Liver (tissue), 9 donors: ENCODE data around the gene TBC1D8B. TPM values are rescaled to one million over a fixed set of nuclear protein-coding genes. Genes with fewer than 3 reads are reported as not detected.
"Not testable (repeated sequence)": the region's sequence is repeated elsewhere in the genome, so short reads cannot be mapped to it uniquely, and the experiment has no call there.

Experiments used
- DNase-seq: peaks from one replicate; pipeline ENCODE4 v3.0.0-alpha.2; 2017; ENCODE audit warnings: low spot score
- H3K27ac ChIP-seq, 2 donors: one replicate each; pipeline ENCODE4 v1.7.0; 2013; ENCODE audit warnings: inconsistent platforms in 2 of 2, low read length in 2 of 2, control low read depth in 1 of 2, low read depth in 1 of 2, mild to moderate bottlenecking in 1 of 2
- H3K27me3 ChIP-seq, 4 donors: one replicate each; pipeline versions ENCODE4 v1.6.1 to v1.7.0; 2013; ENCODE audit warnings: low read length in 3 of 4, inconsistent platforms in 1 of 4, mild to moderate bottlenecking in 1 of 4, moderate library complexity in 1 of 4; ENCODE audit not compliant: control insufficient read depth in 4 of 4, insufficient read depth in 4 of 4
- H3K36me3 ChIP-seq, 4 donors: one replicate each; pipeline versions ENCODE4 v1.6.1 to v1.7.0; 2013; ENCODE audit warnings: low read length in 3 of 4, mild to moderate bottlenecking in 3 of 4, low read depth in 1 of 4, moderate library complexity in 1 of 4; ENCODE audit not compliant: control insufficient read depth in 4 of 4, insufficient read depth in 3 of 4
- H3K4me1 ChIP-seq, 4 donors: one replicate each; pipeline versions ENCODE4 v1.6.1 to v1.7.0; 2013; ENCODE audit warnings: low read length in 3 of 4, mild to moderate bottlenecking in 3 of 4, moderate library complexity in 1 of 4; ENCODE audit not compliant: control insufficient read depth in 4 of 4, insufficient read depth in 4 of 4
- H3K4me3 ChIP-seq, 3 donors: one replicate each; pipeline versions ENCODE4 v1.6.1 to v1.7.0; 2013; ENCODE audit warnings: low read length in 3 of 3, control low read depth in 1 of 3, low read depth in 1 of 3, mild to moderate bottlenecking in 1 of 3
- H3K9ac ChIP-seq, 2 donors: one replicate each; pipeline ENCODE4 v1.7.0; 2013; ENCODE audit warnings: low read length in 2 of 2, mild to moderate bottlenecking in 2 of 2, moderate library complexity in 2 of 2, control low read depth in 1 of 2, low read depth in 1 of 2
- H3K9me3 ChIP-seq, 4 donors: one replicate each; pipeline versions ENCODE4 v1.6.1 to v1.7.0; 2013; ENCODE audit warnings: low read length in 3 of 4; ENCODE audit not compliant: control insufficient read depth in 4 of 4
- FOXA1 ChIP-seq: IDR thresholded peaks from 2 replicates; pipeline ENCODE4 v1.6.1; 2016; ENCODE audit warnings: antibody characterized with exemption
- FOXA2 ChIP-seq: IDR thresholded peaks from 2 replicates; pipeline ENCODE4 v1.6.1; 2016; ENCODE audit warnings: antibody characterized with exemption
- GABPA ChIP-seq, 2 donors: IDR thresholded peaks in 1 of 2; conservative IDR thresholded peaks in 1 of 2; 2 replicates each; pipeline ENCODE4 v1.6.1; 2016; ENCODE audit warnings: antibody characterized with exemption in 2 of 2, mild to moderate bottlenecking in 1 of 2, moderate library complexity in 1 of 2
- HNF4A ChIP-seq, 2 donors: conservative IDR thresholded peaks; 2 replicates each; pipeline ENCODE4 v1.6.1; 2016; ENCODE audit warnings: antibody characterized with exemption in 2 of 2, mild to moderate bottlenecking in 2 of 2
- HNF4G ChIP-seq: IDR thresholded peaks from 2 replicates; pipeline ENCODE4 v1.6.1; 2016; ENCODE audit warnings: antibody characterized with exemption
- JUND ChIP-seq, 2 donors: IDR thresholded peaks; 2 replicates each; pipeline ENCODE4 v1.6.1; 2016; ENCODE audit warnings: antibody characterized with exemption in 2 of 2
- MAX ChIP-seq: IDR thresholded peaks from 2 replicates; pipeline ENCODE4 v1.6.1; 2016; ENCODE audit warnings: antibody characterized with exemption
- NR2F2 ChIP-seq: IDR thresholded peaks from 2 replicates; pipeline ENCODE4 v1.6.1; 2016; ENCODE audit warnings: antibody characterized with exemption
- RAD21 ChIP-seq, 2 donors: IDR thresholded peaks; 2 replicates each; pipeline ENCODE4 v1.6.1; 2016; ENCODE audit warnings: antibody characterized with exemption in 2 of 2, mild to moderate bottlenecking in 2 of 2
- REST ChIP-seq: IDR thresholded peaks from 2 replicates; pipeline ENCODE4 v1.6.1; 2016; ENCODE audit warnings: antibody characterized with exemption, mild to moderate bottlenecking
- RXRA ChIP-seq, 2 donors: IDR thresholded peaks; 2 replicates each; pipeline ENCODE4 v1.6.1; 2017 to 2018; ENCODE audit warnings: antibody characterized with exemption in 2 of 2, mild to moderate bottlenecking in 1 of 2
- SP1 ChIP-seq: IDR thresholded peaks from 2 replicates; pipeline ENCODE4 v1.6.1; 2018; ENCODE audit warnings: antibody characterized with exemption, mild to moderate bottlenecking
- YY1 ChIP-seq: IDR thresholded peaks from 2 replicates; pipeline ENCODE4 v1.6.1; 2016; ENCODE audit warnings: antibody characterized with exemption, mild to moderate bottlenecking
- WGBS: extraction: QIAGEN DNeasy Blood & Tissue Kit; methylation state at CpG from one replicate; pipeline ENCODE4 v1.1.7; 2013; 5-methylcytosine and 5-hydroxymethylcytosine counted together
- polyA plus RNA-seq, 2 donors: library from polyadenylated mRNA; stranded (reverse) in 1 of 2; unstranded in 1 of 2; fragments of 200-250 nt in 1 of 2; fragments of >200 nt in 1 of 2; fragmentation: Nextera tagmentation in 1 of 2; extraction: Ambion mirVana in 1 of 2; gene quantifications; one replicate each; pipeline versions ENCODE4 v1.2.1 to v1.2.3, GENCODE V29; 2013 to 2015
- total RNA-seq, 2 donors: library from RNA; depleted of rRNA; stranded (reverse); fragments of >200 nt; gene quantifications; one replicate each; pipeline ENCODE4 v1.2.3, GENCODE V29; 2014
- TF ChIP-seq, protein P1 (sequence below): IDR thresholded peaks from 2 replicates; pipeline ENCODE4 v1.6.1; 2016; ENCODE audit warnings: antibody characterized with exemption
- TF ChIP-seq, protein P2 (sequence below): IDR thresholded peaks from 2 replicates; pipeline ENCODE4 v1.6.1; 2016; ENCODE audit warnings: antibody characterized with exemption
- donor health status: healthy.
- donor health status: healthy.
- donor health status: healthy.
- donor health status: healthy.
- donor health status: healthy.

TBC1D8B gene
- total RNA-seq: 10 to 100 TPM in 1 of 2 donors, 1 to 10 TPM in 1; 5.6 to 12.1 TPM
- 1 to 10 TPM; 3.7 to 3.9 TPM for polyA plus RNA-seq

DNA sequence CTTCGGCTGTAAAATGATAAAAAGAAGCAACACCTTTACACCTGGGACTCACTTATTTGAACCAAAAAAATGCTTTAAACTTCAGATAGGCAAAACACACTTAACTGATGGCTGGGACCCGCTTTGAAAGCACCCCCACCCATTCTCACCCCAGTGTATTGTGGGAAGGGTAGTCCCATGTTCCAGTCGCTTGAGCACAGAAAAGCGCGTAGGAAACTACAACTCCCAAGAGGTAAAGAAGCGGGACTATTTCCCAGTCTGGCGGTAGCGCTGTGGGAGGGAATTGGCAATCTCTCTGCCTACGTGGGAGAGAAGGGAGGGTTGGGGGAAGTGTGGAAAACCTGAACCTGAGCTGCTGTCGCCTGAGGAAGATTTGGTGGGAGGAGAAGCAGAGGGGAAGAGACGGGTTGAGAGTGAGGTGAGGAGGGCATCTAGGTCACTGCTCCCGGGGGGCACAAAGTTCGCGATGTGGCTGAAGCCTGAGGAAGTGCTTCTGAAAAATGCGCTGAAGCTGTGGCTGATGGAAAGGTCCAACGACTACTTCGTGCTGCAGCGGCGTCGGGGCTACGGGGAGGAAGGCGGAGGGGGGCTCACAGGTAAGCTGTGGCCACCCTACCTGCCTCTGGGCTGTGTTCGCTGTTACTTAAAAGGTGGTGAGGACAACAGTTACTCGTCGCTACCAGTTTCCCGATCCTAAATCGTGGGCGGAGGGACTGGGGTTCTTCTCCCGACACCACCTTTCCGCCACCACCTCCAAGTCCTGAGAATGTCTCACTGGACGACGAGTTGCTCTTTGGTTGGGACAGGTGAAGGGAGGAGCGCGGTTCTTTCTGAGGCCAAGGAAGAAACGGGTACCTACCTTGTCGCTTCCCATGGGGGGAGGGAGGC, at the start of gene TBC1D8B:
Gene TBC1D8B (plus strand): TSS at position 286 of the 888 bp plus-strand sequence. CDS start 181 bp downstream, at position 467.
- Histone ChIP-seq H3K4me1 (peaks cover 0 to 11% (median 0%) of the 10 kb centered on the region in 4 donors), H3K4me3 (peak within 1 kb of the TSS; percentile 59 to 78 (median 76)), H3K9me3 (no peaks in the 10 kb centered on the region), H3K36me3 (no peaks in the 10 kb centered on the region), H3K27ac (peak within 1 kb of the TSS; percentile 65 to 79), H3K9ac (peak within 1 kb of the TSS; percentile 62 to 80), H3K27me3 (peaks cover 0 to 5% (median 0%) of the 10 kb centered on the region in 4 donors)
- peak; percentile 35 to 36 for TF ChIP-seq HNF4A (conservative IDR thresholded peaks at IDR 0.05)
- peak in 1 of 2 donors; percentile 6 for TF ChIP-seq RAD21 (IDR thresholded peaks at IDR 0.05)
- no peak for TF ChIP-seq REST
- TF ChIP-seq NR2F2: peak; percentile 29
- TF ChIP-seq HNF4G: no peak
- peak; percentile 41 for TF ChIP-seq SP1
- TF ChIP-seq, protein P1, sequence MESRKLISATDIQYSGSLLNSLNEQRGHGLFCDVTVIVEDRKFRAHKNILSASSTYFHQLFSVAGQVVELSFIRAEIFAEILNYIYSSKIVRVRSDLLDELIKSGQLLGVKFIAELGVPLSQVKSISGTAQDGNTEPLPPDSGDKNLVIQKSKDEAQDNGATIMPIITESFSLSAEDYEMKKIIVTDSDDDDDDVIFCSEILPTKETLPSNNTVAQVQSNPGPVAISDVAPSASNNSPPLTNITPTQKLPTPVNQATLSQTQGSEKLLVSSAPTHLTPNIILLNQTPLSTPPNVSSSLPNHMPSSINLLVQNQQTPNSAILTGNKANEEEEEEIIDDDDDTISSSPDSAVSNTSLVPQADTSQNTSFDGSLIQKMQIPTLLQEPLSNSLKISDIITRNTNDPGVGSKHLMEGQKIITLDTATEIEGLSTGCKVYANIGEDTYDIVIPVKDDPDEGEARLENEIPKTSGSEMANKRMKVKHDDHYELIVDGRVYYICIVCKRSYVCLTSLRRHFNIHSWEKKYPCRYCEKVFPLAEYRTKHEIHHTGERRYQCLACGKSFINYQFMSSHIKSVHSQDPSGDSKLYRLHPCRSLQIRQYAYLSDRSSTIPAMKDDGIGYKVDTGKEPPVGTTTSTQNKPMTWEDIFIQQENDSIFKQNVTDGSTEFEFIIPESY: peak; percentile 21
- peak; percentile 56 to 74 for TF ChIP-seq RXRA (IDR thresholded peaks at IDR 0.05)
- peak; percentile 27 for TF ChIP-seq MAX
- peak; percentile 54 for TF ChIP-seq YY1
- WGBS: under 1% methylated on average over 36 of the region's 36 CpGs
- peak; percentile 56 for DNase-seq

DNA sequence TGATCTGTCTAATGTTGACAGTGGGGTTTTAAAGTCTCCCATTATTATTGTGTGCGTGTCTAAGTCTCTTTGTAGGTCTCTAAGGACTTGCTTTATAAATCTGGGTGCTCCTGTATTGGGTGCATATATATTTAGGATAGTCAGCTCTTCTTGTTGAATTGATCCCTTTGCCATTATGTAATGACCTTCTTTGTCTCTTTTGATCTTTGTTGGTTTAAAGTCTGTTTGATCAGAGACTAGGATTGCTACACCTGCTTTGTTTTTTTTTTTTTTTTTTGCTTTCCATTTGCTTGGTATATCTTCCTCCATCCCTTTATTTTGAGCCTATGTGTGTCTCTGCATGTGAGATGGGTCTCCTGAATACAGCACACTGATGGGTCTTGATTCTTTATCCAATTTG, 33.2 kb upstream of the TBC1D8B start:
- H3K27ac ChIP-seq, H3K27me3 ChIP-seq, H3K9ac ChIP-seq, H3K4me3 ChIP-seq, H3K4me1 ChIP-seq, H3K9me3 ChIP-seq, DNase-seq, H3K36me3 ChIP-seq: not testable (repeated sequence)
- 80% methylated on average over 1 of the region's 1 CpG for WGBS
- peak in 1 of 2 donors; percentile 15 for TF ChIP-seq HNF4A (conservative IDR thresholded peaks at IDR 0.05)

GRCh38 chrX:106774981-106775380, 27.5 kb upstream of the TBC1D8B start:
- WGBS: 58% methylated on average over 2 of the region's 2 CpGs
- DNase-seq: no peak
- TF ChIP-seq, protein P2, sequence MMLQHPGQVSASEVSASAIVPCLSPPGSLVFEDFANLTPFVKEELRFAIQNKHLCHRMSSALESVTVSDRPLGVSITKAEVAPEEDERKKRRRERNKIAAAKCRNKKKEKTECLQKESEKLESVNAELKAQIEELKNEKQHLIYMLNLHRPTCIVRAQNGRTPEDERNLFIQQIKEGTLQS: no peak
- TF ChIP-seq GABPA (IDR thresholded peaks at IDR 0.05 in 1 of 2, conservative IDR thresholded peaks at IDR 0.05 in 1 of 2): no peak
- TF ChIP-seq RAD21 (IDR thresholded peaks at IDR 0.05): no peak
- no peak for TF ChIP-seq JUND (IDR thresholded peaks at IDR 0.05)
- TF ChIP-seq, protein P1: no peak
- no peak for TF ChIP-seq FOXA1
- TF ChIP-seq MAX: no peak
- no peak for TF ChIP-seq YY1
- TF ChIP-seq HNF4G: no peak
- TF ChIP-seq RXRA (IDR thresholded peaks at IDR 0.05): no peak
- TF ChIP-seq FOXA2: no peak

More at GRCh38 chrX:106774981-106775380, 27.5 kb upstream of the TBC1D8B start:
- peaks cover 0 to 8% (median under 1%) of the 10 kb centered on the region in 4 donors for H3K4me1 ChIP-seq
- H3K9ac ChIP-seq: no peak overlapping the region
- H3K27ac ChIP-seq: no peak overlapping the region
- no peaks in the 10 kb centered on the region for H3K27me3 ChIP-seq
- H3K4me3 ChIP-seq: no peak overlapping the region
- no peaks in the 10 kb centered on the region for H3K36me3 ChIP-seq
- H3K9me3 ChIP-seq: no peaks in the 10 kb centered on the region
